CD4-positive, alpha-beta T cell treated with Interleukin-6 at 100 ng/mL for 8 hours (primary cell): ENCODE measurements around the gene FGFRL1.

Experiments
- DNase-seq: peaks from one replicate; pipeline ENCODE4 v3.0.0-alpha.2; 2020; ENCODE audit warnings: mixed read lengths, low spot score

Gene FGFRL1

DNA sequence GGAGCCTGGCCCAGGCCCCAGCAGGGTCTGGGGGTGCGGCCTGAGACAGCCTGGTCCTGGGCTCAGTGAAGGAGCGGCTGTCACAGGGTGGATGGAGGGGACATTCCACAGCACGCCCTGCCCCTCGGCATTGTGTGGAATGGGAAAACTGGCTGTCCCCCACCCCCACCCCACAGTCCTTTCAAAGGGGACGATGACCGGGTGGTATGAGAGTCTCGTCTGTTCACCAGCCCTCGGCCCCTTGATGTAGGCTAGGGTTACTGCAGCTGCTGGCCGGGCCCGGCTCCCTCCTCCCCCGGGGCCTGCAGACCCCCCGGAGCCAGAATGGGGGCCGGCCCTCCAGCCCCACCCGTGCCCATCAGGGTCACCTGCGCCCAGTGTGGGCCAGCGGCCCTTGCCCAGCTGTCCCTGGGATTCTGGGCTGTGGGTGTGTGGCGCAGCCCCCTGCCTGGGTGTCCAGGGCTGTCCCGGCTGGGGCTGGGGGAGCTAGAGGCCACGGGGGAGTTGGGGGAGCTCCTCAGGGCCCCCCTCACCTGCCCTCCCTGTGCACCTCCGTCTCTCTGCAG lies 11.7 kb downstream of the FGFRL1 start:
- no peak for DNase-seq

DNA sequence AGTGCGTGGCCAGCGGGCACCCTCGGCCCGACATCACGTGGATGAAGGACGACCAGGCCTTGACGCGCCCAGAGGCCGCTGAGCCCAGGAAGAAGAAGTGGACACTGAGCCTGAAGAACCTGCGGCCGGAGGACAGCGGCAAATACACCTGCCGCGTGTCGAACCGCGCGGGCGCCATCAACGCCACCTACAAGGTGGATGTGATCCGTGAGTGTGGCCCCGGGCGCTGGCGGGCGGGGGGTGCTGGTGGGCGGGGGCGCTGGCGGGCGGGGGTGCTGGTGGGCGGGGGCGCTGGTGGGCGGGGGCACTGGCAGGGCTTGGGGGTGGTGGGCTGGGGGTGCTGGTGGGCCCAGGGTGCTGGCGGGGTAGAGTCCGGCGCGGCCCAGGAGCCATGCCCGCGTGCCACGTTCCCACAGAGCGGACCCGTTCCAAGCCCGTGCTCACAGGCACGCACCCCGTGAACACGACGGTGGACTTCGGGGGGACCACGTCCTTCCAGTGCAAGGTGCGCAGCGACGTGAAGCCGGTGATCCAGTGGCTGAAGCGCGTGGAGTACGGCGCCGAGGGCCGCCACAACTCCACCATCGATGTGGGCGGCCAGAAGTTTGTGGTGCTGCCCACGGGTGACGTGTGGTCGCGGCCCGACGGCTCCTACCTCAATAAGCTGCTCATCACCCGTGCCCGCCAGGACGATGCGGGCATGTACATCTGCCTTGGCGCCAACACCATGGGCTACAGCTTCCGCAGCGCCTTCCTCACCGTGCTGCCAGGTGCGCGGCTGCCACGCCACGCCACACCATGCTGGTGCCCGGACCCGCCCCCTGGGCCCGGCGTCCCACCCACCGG lies 12.7 kb downstream of the FGFRL1 start:
- no peak for DNase-seq

DNA sequence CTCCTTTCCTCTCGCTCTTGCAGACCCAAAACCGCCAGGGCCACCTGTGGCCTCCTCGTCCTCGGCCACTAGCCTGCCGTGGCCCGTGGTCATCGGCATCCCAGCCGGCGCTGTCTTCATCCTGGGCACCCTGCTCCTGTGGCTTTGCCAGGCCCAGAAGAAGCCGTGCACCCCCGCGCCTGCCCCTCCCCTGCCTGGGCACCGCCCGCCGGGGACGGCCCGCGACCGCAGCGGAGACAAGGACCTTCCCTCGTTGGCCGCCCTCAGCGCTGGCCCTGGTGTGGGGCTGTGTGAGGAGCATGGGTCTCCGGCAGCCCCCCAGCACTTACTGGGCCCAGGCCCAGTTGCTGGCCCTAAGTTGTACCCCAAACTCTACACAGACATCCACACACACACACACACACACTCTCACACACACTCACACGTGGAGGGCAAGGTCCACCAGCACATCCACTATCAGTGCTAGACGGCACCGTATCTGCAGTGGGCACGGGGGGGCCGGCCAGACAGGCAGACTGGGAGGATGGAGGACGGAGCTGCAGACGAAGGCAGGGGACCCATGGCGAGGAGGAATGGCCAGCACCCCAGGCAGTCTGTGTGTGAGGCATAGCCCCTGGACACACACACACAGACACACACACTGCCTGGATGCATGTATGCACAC lies 13.6 kb downstream of the FGFRL1 start:
- DNase-seq = no peak

DNA sequence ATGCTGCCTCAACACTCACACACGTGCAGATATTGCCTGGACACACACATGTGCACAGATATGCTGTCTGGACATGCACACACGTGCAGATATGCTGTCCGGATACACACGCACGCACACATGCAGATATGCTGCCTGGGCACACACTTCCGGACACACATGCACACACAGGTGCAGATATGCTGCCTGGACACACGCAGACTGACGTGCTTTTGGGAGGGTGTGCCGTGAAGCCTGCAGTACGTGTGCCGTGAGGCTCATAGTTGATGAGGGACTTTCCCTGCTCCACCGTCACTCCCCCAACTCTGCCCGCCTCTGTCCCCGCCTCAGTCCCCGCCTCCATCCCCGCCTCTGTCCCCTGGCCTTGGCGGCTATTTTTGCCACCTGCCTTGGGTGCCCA lies 14.7 kb downstream of the FGFRL1 start:
- no peak for DNase-seq

DNA sequence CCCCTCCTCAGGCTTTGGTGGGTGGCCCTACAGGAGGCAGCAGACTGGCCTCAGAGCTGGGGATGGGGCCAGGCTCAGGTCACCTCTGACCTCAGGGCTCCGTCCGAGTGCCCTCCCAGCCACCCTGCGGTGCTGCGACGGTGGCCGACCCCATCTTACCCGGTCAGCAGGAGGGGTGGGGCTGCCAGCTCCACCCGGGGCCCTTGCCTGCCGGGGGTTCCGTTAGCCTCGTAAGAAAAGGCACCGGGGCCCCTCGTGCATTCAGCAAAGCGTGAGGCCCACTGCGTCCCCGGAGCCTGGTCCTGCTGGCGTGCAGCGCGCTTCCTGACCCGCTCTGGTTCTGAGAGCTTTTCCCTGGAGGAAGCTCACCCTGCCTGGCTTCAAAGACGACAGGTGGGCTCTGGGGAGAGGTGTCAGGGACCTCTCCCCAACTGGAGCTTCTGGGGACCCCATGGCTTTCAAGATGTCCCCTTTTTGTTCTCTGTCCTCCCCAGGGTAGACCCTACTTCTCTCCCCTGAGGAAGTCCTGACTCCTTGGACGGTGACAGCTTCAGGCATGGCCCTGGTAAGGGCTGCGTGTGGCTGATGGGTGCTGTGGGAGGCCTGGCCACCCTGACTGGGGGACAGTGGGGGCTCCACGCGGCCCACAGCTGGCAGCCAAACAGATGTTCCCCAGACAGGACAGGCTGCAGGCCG lies 15.9 kb downstream of the FGFRL1 start:
- DNase-seq = no peak

DNA sequence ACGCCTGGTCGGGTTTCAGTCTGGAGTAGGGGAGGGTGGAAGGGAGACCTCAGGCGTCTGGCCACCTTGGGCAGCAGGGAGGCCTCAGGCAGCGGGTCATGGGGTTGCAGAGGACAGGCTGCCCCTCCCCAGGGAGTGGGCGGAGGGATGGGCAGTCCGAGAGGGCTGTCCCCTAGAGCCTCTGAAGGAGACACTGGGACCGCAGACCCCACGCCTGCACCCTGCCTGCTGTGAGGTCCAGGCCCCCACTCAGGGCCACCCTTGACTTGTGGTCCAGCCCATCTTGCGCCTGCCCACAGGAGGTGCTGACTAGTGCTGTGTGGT lies 16.5 kb downstream of the FGFRL1 start:
- DNase-seq = no peak

DNA sequence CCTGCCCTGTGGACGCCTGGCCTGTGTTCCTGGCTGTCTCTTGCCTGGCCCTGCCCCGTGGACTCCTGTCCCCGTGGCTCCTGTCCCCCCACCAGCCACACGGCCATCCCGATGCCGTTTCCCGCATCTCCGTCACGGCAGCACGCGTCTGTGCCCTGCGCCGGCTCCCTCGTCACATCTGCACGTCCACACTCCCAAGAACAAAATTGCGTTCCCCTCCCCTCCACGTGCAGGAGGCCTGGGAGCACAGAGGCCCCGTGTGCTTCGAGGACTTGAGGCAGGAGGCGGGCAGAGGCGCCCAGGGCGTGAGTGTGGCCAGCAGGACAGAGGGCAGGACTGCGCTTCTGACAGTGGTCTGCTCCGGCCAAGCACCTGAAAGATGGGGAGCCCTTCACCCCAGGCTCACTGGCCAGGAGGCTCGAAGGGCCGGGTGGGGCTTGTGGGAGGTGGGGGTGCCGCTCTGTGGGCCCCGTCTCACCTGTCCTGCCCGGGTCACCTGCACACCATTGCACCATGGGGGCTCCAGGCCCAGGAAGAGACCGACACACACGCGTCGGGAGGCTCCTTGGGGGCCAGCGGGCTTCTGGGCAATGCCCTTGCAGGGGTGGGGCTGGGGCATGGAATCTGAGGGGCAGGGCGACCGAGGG lies 17.3 kb downstream of the FGFRL1 start:
- no peak for DNase-seq

DNA sequence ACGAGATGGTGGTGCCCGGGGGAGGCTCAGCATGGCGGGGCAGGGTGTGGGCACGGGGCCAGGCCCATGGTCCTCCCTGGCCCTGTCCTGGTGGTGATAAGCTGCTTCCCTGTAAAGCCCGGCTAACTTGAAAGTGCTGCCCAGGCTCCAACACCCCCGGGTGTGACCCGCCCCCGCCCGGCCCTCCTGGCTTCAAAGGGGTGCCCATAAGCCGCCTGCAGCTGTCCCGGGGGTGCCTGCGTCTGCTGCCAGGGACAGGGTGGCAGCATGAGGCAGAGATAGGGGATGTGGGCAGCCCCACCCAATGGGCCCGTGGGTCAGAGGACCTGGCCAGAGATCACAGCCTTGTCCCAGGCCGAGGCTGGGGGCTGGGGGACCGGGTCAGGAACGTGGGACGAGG lies 18.1 kb downstream of the FGFRL1 start:
- DNase-seq = no peak

DNA sequence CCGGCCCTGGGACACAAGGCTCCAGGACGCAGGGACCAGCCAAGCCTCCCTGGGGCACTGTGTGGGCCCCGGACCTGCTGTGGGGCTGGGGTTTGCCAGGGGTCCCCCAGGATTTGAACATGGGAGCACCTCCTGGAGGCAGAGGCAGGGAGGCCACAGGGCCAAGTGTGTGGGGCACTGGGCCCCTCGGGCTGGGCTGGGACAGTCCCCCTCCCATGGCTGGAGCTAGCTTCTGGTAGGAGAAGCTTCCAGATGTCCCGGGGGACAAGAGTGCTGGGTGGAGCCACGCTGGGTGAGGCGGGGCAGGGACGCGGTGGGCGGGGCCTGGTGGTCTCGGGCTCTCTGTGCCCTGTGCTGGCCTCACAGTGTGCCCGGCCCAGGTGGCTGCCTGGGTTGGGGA lies 18.6 kb downstream of the FGFRL1 start:
- no peak for DNase-seq

DNA sequence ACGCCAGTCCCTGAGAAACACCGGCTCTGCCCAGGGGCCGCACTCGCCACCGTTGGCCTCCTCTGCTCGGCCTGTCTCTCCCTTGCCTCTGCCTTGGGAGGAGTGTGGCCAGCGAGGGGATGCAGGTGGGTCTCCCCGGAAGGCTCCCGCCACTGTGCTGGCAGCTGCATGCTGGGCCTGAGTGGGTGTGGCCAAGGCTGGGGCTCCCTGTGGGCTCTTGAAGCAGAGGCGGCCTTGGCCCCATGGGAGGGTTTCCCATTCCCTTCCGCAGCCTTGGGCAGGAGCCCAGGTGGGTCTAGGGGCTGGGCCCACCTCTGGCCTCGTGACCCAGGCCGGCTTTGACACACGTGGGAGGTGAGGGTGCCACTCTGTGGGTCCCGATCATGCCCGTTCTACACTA lies 19.1 kb downstream of the FGFRL1 start:
- no peak for DNase-seq

DNA sequence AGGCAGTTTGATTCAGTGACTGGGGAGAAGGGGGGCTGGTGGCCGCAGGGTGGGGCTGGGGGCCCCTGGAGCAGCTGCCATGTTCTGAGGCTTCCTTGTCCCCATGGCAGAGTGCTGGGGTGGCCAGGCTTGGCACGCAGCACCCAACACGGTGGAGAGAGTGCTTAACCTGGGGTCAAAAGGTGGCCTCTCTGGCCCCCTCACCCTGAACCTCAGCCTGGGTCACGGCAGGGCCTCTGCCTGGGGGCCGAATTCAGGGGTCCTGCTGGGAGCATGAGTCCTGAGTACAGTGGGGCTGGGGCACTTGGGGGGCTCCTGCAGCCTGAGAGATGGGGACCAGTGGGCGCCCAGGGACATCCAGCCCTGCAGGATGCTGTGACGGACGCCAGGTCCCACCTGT lies 19.9 kb downstream of the FGFRL1 start:
- no peak for DNase-seq

DNA sequence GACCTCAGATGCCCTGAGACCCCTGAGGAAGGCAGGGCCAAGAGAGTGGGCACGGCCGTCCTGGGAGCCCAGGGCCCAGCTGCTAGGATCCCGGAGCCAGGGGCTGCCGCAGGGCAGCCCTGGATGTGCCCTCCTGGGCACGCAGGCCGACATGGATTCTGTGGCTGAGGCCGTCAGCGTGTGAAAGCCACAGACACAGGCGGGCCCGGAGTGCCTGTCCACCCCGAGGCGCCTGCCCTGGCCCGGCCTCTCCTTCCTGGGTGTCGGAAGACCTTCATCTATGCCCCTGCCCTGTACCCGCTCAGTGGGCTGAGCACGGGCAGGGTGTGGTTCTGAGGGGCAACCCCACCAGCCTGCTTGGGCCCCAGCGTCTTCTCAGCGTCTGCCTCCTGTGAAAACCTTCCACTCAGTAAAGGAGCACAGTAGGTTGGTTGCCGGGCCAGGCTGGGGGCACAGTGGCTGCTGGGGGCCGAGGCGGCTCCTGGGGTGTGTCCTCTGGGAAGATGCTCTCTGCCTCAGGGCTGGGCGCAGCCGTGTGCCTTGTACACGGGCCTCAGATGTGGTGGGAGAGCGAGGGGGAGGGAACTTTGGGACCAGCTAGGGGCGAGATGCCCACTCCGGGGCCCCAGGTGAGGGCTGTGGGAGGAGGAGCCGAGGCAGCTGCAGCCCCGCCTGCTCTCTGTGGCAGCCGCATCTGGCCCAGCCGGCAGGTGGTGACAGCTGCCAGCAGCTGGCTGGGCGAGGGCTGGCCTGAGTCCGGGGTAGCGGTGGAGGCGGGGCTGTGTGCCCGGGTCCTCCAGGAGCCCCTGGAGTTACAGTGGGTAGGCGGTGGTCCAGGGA lies 20.8 kb downstream of the FGFRL1 start:
- no peak for DNase-seq

DNA sequence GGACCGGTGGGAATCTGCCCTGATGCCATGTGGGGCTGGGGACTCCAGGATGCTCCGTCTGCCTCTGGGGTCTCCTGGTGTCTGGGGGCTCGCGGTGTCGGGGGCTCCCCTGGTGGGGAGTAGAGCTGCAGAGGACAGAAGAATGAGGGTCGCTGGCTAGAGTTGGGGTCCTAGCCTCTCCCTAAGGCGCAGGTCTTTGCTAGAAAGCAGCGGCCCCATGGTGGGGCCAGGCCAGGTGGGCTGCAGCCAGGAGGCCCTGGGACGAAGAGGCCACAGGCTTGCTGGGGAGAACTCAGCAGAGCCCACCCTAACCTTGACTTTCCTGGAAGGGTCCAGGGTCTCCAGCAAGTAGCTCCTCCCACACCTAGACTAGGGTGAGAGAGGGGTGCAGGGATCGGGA lies 21.4 kb downstream of the FGFRL1 start:
- no peak for DNase-seq

DNA sequence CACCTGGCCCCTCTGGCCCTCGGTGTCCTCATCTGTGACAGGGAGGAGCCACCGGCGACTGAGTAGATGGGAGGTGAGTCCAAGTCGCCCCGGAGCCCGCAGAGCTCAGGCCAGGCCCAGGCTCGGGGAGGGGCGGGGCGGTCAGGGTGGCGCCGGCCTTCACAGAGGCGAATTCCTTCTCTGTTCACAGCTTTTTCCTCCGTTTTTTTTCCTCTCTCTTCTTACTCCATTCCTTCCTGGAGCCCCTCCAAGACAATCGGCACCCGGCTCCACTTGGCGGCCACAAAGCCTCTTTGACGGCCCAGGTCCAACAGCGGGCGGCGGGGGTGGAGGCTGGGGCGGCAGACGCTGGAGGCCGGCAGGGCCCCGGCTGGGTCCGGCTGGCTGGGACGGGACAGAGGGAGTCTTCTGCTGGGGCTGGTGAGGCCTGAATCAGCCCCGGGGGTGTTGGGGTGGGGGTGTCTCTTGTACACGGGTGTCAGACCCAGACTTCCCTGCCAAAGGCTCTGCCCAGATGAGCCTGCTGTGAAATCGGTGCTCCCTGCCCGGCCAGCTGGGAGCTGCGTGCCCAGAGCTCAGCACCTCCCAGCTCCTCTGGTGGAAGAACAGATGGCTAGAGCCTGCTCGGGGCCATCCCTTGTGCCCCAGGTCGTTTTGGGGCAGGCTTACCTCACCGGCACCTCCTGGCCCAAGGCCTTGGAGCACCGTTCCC lies 22.6 kb downstream of the FGFRL1 start:
- DNase-seq = no peak

DNA sequence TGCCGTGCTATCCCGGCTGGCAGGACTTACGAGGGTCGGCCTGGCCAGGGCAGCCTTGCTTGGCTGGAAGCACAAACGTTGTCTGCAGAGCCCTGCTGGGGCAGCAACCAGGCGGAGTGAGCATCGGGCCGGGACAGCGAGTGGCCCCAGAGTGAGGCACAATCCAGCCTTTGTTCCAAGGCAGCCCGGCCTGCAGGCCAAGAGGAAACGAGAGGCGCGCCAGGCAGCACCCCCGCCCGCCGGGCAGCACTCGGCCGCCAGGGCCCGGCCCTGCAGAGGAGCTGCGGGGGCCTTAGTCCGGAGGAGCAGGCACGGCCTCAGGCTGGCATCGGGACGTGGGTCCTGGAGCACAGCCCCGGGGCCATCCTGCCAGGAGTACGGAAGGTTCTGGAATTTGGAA lies 24.1 kb downstream of the FGFRL1 start:
- no peak for DNase-seq

DNA sequence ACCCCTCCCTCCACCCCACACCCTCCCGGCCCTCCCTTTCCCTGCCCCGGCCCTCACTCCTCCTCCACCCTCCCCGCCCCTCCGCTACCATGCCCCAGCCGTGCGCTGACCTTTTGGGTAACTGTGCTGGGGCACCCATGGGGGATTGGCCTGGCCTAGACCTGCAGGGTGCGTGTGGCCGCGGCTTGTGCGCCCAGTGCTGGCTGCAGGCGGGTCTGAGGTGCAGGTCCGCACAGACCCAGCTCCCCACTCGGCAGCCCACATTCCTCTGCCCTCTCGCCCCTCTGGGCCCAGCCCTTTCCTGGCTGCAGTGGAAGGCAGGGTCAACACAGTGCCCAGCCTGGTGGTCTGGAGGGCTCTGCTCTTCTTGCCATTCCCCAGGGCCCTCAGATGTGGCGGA lies 24.7 kb downstream of the FGFRL1 start:
- DNase-seq = no peak

DNA sequence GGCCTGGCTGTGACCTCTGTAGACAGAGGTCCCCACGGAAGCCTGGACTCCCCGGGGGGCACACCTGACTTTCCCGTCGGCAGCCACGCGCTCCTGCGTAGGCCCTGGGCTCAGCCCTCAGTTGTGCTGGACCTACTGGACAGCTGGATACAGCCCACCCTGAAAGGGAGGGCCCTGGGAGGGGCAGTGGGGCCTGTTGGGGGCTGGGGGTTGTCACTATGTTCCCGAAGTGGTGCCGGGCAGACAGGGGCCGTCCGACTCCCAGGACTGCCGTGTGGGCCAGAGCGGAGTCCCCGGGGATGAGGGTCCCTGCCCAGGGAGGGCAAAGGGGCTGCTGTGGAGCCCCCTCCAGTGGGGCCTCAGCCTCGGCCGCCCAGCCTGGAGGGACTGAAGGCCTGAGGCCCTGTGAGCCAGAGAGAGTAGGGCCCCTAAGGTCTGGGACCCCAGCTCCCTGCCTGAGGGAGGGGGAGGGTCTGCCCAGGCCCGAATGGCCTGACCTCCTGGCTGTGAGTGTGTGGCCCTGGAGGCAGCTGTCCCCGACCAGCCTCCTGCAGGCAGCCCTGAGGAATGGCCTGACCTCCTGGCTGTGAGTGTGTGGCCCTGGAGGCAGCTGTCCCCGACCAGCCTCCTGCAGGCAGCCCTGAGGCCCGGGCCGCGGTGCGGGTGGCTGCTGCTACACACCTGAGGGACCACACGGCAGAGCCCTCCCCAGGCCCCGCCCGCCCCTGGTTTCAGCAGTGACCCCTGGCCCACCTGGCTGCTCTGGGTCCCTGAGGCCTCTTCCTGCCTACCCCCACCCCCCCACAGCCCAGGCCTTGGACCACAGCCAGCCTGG lies 25.8 kb downstream of the FGFRL1 start:
- no peak for DNase-seq

DNA sequence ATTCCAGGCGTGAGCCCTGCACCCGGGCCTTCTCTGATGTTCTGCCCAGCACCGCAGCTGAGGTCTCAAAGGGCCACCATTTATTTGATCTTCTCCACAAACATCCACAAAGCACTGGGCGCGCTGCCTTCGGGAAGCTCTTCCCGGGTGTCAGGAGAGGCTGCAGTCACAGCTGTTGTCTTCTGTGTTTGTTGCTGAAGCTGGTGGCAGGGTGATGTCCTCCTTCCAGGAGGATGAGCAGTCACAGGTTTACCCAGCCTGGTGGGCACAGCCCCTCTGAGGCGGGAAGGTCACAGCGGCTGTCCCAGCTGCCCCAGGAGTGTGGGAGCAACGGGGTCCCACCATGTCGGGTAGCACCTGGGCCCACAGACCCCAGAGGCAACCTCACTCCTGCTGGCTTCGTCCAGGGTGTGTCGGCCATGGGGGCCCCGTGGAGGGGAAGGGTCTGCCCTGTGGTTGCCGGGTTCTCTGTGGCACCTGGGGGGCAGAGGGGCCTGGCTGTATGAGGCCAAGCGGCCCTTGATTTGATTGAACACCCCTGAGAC lies 27.6 kb downstream of the FGFRL1 start:
- DNase-seq = no peak

DNA sequence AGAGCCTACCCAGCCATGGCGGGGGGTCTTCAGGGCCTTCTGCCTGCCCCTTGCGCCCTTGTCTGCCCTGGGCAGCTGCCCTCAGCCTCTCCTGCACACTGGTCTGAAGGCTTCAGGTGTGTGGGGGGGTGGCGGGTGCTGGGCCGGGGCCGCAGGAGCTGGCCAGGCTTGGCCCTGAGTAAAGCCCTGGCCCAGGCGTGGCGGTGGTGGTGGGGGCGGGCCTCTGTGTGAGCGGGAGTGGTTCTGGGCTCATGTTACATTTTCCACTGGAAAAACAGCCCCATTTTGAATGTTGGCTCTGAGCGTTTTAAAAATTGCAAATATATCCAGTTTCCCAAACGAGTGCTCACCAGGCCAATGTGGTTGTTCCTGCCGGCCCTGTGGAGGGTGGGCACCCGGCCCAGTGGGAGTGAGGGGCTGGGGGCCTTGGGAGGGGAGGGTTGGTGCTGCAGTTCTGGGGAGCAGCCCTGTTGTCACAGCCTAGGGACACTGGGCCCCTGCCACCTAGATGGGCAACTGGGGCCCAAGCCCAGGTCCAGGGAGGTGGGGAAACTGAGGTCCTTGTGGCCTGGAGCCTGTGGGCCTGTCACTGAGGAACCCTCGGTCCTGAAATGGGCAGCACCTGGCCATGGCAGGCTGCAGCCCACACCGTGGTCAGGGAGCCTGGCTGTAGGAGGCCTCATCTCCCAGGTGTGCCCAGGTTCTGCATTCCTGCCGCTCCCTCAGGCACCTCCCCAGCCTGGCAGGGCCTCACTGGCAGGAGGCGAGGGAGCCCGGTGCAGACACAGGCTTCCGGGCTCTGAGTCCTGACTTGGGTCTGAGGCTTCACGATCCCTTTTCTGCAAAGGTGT lies 28.3 kb downstream of the FGFRL1 start:
- DNase-seq = no peak
